Mesenchymal stem cell (in vitro differentiated cells and primary cell): Measurements from ENCODE around the gene KCTD21.

Source experiments
- DNase-seq: peaks from one replicate; pipeline ENCODE4 v3.0.0-alpha.2; 2013
- H2AFZ ChIP-seq: one replicate; pipeline ENCODE4 v1.6.1; 2013; ENCODE audit warnings: low read depth, mild to moderate bottlenecking, control low read depth, inconsistent platforms, low read length, moderate library complexity
- H2AK5ac ChIP-seq: 2 replicates; pipeline ENCODE4 v1.6.1; 2013; ENCODE audit warnings: low read length, moderate library complexity, mild to moderate bottlenecking, inconsistent platforms; ENCODE audit not compliant: severe bottlenecking
- H2BK120ac ChIP-seq: one replicate; pipeline ENCODE4 v1.6.1; 2013; ENCODE audit warnings: low read depth, mild to moderate bottlenecking, inconsistent platforms, low read length, moderate library complexity
- H2BK12ac ChIP-seq, 2 experiments: one replicate each; pipeline ENCODE4 v1.6.1; 2013; ENCODE audit warnings: inconsistent platforms in 2 of 2, low read length in 2 of 2, mild to moderate bottlenecking in 2 of 2, moderate library complexity in 2 of 2, control low read depth in 1 of 2
- H2BK15ac ChIP-seq: one replicate; pipeline ENCODE4 v1.6.1; 2013; ENCODE audit warnings: mild to moderate bottlenecking, low read depth, inconsistent platforms; ENCODE audit not compliant: poor library complexity, severe bottlenecking
- H2BK5ac ChIP-seq: 2 replicates; pipeline ENCODE4 v1.6.1; 2013; ENCODE audit warnings: low read depth, mild to moderate bottlenecking, low read length, control low read depth, inconsistent platforms; ENCODE audit not compliant: poor library complexity, severe bottlenecking
- H3K14ac ChIP-seq, 2 experiments: one replicate each; pipeline ENCODE4 v1.6.1; 2013; ENCODE audit warnings: inconsistent platforms in 2 of 2, low read length in 2 of 2, control low read depth in 1 of 2, mild to moderate bottlenecking in 1 of 2, moderate library complexity in 1 of 2
- H3K18ac ChIP-seq, 2 experiments: one replicate each; pipeline ENCODE4 v1.6.1; 2013; ENCODE audit warnings: inconsistent platforms in 2 of 2, low read length in 2 of 2, control low read depth in 1 of 2, low read depth in 1 of 2, mild to moderate bottlenecking in 1 of 2
- H3K23ac ChIP-seq, 2 experiments: one replicate each; pipeline ENCODE4 v1.6.1; 2013; ENCODE audit warnings: inconsistent platforms in 2 of 2, low read length in 2 of 2, mild to moderate bottlenecking in 2 of 2, moderate library complexity in 2 of 2, control low read depth in 1 of 2
- H3K27ac ChIP-seq: 2 replicates; pipeline ENCODE4 v1.5.1; 2013; ENCODE audit warnings: mild to moderate bottlenecking, moderate library complexity, low read length, control low read depth, inconsistent platforms; ENCODE audit not compliant: poor library complexity, severe bottlenecking
- H3K27me3 ChIP-seq, 2 experiments: 2 replicates each; pipeline versions ENCODE4 v1.6.1 to v1.7.0; 2013; ENCODE audit warnings: low read length in 2 of 2, mild to moderate bottlenecking in 2 of 2, moderate library complexity in 2 of 2, control low read depth in 1 of 2, inconsistent platforms in 1 of 2; ENCODE audit not compliant: control insufficient read depth in 1 of 2, insufficient read depth in 1 of 2
- H3K36me3 ChIP-seq, 2 experiments: 2 replicates each; pipeline versions ENCODE4 v1.6.1 to v1.7.0; 2013; ENCODE audit warnings: low read length in 2 of 2, control low read depth in 1 of 2, inconsistent platforms in 1 of 2, low read depth in 1 of 2, mild to moderate bottlenecking in 1 of 2; ENCODE audit not compliant: insufficient read depth in 2 of 2, control insufficient read depth in 1 of 2
- H3K4ac ChIP-seq, 2 experiments: one replicate each; pipeline ENCODE4 v1.6.1; 2013; ENCODE audit warnings: inconsistent platforms in 2 of 2, low read length in 2 of 2, mild to moderate bottlenecking in 2 of 2, moderate library complexity in 2 of 2, control low read depth in 1 of 2, low read depth in 1 of 2
- H3K4me1 ChIP-seq: 2 replicates; pipeline ENCODE4 v1.6.1; 2013; ENCODE audit warnings: low read depth, low read length, control low read depth; ENCODE audit not compliant: control insufficient read depth, insufficient read depth
- H3K4me2 ChIP-seq: 2 replicates; pipeline ENCODE4 v1.6.1; 2013; ENCODE audit warnings: low read length, mild to moderate bottlenecking, inconsistent platforms; ENCODE audit not compliant: poor library complexity, severe bottlenecking
- H3K4me3 ChIP-seq, 2 experiments: 2 replicates each; pipeline versions ENCODE4 v1.5.1 to v1.7.0; 2013; ENCODE audit warnings: low read length in 2 of 2, mild to moderate bottlenecking in 2 of 2, control low read depth in 1 of 2, low read depth in 1 of 2; ENCODE audit not compliant: insufficient read depth in 1 of 2
- H3K79me1 ChIP-seq: replicated peaks from 2 replicates; pipeline ENCODE4 v1.6.1; 2013; ENCODE audit warnings: mild to moderate bottlenecking, control low read depth, low read length, inconsistent platforms; ENCODE audit not compliant: poor library complexity, severe bottlenecking
- H3K9ac ChIP-seq: 2 replicates; pipeline ENCODE4 v1.7.0; 2013; ENCODE audit warnings: mild to moderate bottlenecking, low read length, moderate library complexity
- H3K9me3 ChIP-seq: 2 replicates; pipeline ENCODE4 v1.7.0; 2013; ENCODE audit warnings: mild to moderate bottlenecking, low read length; ENCODE audit not compliant: control insufficient read depth
- H4K8ac ChIP-seq: one replicate; pipeline ENCODE4 v1.6.1; 2013; ENCODE audit warnings: inconsistent platforms, mild to moderate bottlenecking, low read length, moderate library complexity
- H4K91ac ChIP-seq: one replicate; pipeline ENCODE4 v1.6.1; 2013; ENCODE audit warnings: mild to moderate bottlenecking, low read length, inconsistent platforms
- WGBS: methylation state at CpG from one replicate; pipeline ENCODE4 v1.1.7; 2013; ENCODE audit warnings: mixed read lengths; 5-methylcytosine and 5-hydroxymethylcytosine counted together

KCTD21 gene

GRCh38 chr11:78214331-78215194, 26.1 kb upstream of the KCTD21 start:
- DNase-seq = no peak
- Histone ChIP-seq H3K14ac (no peak overlapping the region), H4K8ac (no peak overlapping the region), H3K4ac (no peak overlapping the region), H3K9ac (no peak overlapping the region), H3K4me1 (peaks cover 7% of the 10 kb centered on the region), H3K9me3 (no peaks in the 10 kb centered on the region), H2AK5ac (no peak overlapping the region), H3K27ac (no peak overlapping the region), H3K27me3 (no peaks in the 10 kb centered on the region), H2AFZ (no peak overlapping the region), H3K18ac (no peak overlapping the region), H2BK5ac (no peak overlapping the region), H3K23ac (no peak overlapping the region), H3K4me3 (no peak overlapping the region), H2BK15ac (no peak overlapping the region), H3K79me1 (peaks cover 38% of the 10 kb centered on the region), H3K4me2 (no peak overlapping the region), H2BK12ac (no peak overlapping the region), H4K91ac (no peak overlapping the region), H2BK120ac (no peak overlapping the region), H3K36me3 (peaks cover 77 to 81% of the 10 kb centered on the region in 2 experiments)
- 98% methylated on average over 9 of the region's 12 CpGs for WGBS

- 96% methylated on average over 7 of the region's 8 CpGs for WGBS
Observed at GRCh38 chr11:78213526-78214330, 25.3 kb upstream of the KCTD21 start.

GRCh38 chr11:78212586-78213371, 24.4 kb upstream of the KCTD21 start:
- Histone ChIP-seq H2AK5ac (no peak overlapping the region), H3K36me3 (peaks cover 77 to 78% of the 10 kb centered on the region in 2 experiments), H3K23ac (no peak overlapping the region), H3K9me3 (no peaks in the 10 kb centered on the region), H3K4ac (no peak overlapping the region), H2BK15ac (no peak overlapping the region), H3K14ac (peak overlapping the region in 1 of 2 experiments; percentile 3), H3K4me1 (peaks cover 7% of the 10 kb centered on the region), H2BK120ac (no peak overlapping the region), H3K27me3 (no peaks in the 10 kb centered on the region), H3K18ac (no peak overlapping the region), H2AFZ (no peak overlapping the region), H3K27ac (no peak overlapping the region), H2BK5ac (no peak overlapping the region), H3K4me2 (no peak overlapping the region), H3K79me1 (peaks cover 45% of the 10 kb centered on the region), H3K4me3 (no peak overlapping the region), H4K8ac (no peak overlapping the region), H2BK12ac (no peak overlapping the region), H4K91ac (peak overlapping the region; percentile 5), H3K9ac (no peak overlapping the region)
- WGBS = 88% methylated on average over 11 of the region's 11 CpGs
- DNase-seq = no peak

More at GRCh38 chr11:78213526-78214330, 25.3 kb upstream of the KCTD21 start:
- H3K79me1 ChIP-seq = peaks cover 43% of the 10 kb centered on the region
- no peak overlapping the region for H3K23ac ChIP-seq
- no peak overlapping the region for H3K4me3 ChIP-seq
- H2AK5ac ChIP-seq = no peak overlapping the region
- no peak for DNase-seq
- H2AFZ ChIP-seq = no peak overlapping the region
- no peak overlapping the region for H3K9ac ChIP-seq
- H3K9me3 ChIP-seq = no peaks in the 10 kb centered on the region
- no peak overlapping the region for H2BK12ac ChIP-seq
- H3K4me1 ChIP-seq = peaks cover 7% of the 10 kb centered on the region
- no peak overlapping the region for H2BK15ac ChIP-seq
- H3K4me2 ChIP-seq = no peak overlapping the region
- H3K27ac ChIP-seq = no peak overlapping the region
- no peaks in the 10 kb centered on the region for H3K27me3 ChIP-seq
- H4K8ac ChIP-seq = no peak overlapping the region
- H2BK120ac ChIP-seq = no peak overlapping the region
- no peak overlapping the region for H3K4ac ChIP-seq
- no peak overlapping the region for H3K18ac ChIP-seq
- no peak overlapping the region for H4K91ac ChIP-seq
- H2BK5ac ChIP-seq = no peak overlapping the region
- H3K14ac ChIP-seq = no peak overlapping the region
- peaks cover 77 to 81% of the 10 kb centered on the region in 2 experiments for H3K36me3 ChIP-seq
